Thoracic aorta (tissue), 2 donors: ENCODE measurements around the gene KRTAP12-4. TPM values are rescaled to one million over a fixed set of nuclear protein-coding genes. Genes with fewer than 3 reads are reported as not detected.
"Not testable (repeated sequence)": the region's sequence is repeated elsewhere in the genome, so short reads cannot be mapped to it uniquely, and the experiment has no call there.

Experiments used
- ATAC-seq: fragments of 150-250 bp; one replicate; pipeline ENCODE4 v1.8.0; 2017; ENCODE audit warnings: low read depth; ENCODE audit not compliant: insufficient number of reproducible peaks, low FRiP score
- DNase-seq: peaks from one replicate; pipeline ENCODE4 v3.0.0-alpha.2; 2020; ENCODE audit warnings: low spot score
- H3K27ac ChIP-seq, 2 donors: fragments of 200-600 bp; sonication (generic); 1 replicate in 1 of 2; 2 replicates in 1 of 2; pipeline ENCODE4 v1.5.1; 2016; ENCODE audit warnings: mild to moderate bottlenecking in 2 of 2, moderate library complexity in 2 of 2
- H3K27me3 ChIP-seq: fragments of 200-600 bp; sonication (generic); replicated peaks from 2 replicates; pipeline ENCODE4 v1.6.0; 2016; ENCODE audit warnings: mild to moderate bottlenecking; ENCODE audit not compliant: insufficient read depth
- H3K36me3 ChIP-seq: fragments of 200-600 bp; sonication (generic); one replicate; pipeline ENCODE4 v1.5.1; 2016
- H3K4me1 ChIP-seq, 2 donors: fragments of 200-600 bp; sonication (generic); 1 replicate in 1 of 2; 2 replicates in 1 of 2; pipeline versions ENCODE4 v1.5.1 to v1.6.0; 2016; ENCODE audit warnings: low read depth in 2 of 2, mild to moderate bottlenecking in 1 of 2; ENCODE audit not compliant: control insufficient read depth in 1 of 2
- H3K4me3 ChIP-seq: fragments of 200-600 bp; sonication (generic); 2 replicates; pipeline ENCODE4 v1.5.1; 2016; ENCODE audit warnings: mild to moderate bottlenecking
- H3K9me3 ChIP-seq: fragments of 200-600 bp; sonication (generic); 2 replicates; pipeline ENCODE4 v1.5.1; 2016
- total RNA-seq, 2 donors: library from RNA; depleted of rRNA; stranded (reverse); fragments of >200 nt; gene quantifications; one replicate each; pipeline versions ENCODE4 v1.1.0 to v1.2.3, GENCODE V29; 2016
- TF ChIP-seq, protein P1 (sequence below): fragments of 200-600 bp; sonication (generic); IDR thresholded peaks from one replicate; pipeline ENCODE4 v1.5.1; 2019; ENCODE audit warnings: antibody characterized with exemption

KRTAP12-4 gene
- total RNA-seq, 2 donors from 2014 or later, result not detected

DNA sequence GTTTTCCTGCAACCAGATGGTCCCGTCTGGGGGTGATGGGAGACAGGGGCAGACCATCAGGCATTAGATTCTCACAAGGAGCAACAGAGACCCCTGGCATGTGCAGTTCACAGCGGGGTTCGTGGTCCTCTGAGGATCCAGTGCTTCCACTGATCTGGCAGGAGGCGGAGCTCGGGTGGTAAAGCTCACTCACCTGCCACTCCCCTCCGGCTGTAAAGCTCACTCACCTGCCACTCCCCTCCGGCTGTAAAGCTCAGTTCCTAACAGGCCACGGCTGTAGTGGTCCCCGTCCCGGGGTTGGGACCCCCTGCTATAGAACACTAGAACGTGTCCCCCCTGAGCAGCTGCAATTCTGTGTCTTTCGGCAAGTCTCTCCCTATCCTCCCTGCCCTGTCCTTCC, 47.1 kb upstream of the KRTAP12-4 start:
- H3K36me3 ChIP-seq, result no peaks in the 10 kb centered on the region
- H3K9me3 ChIP-seq, result no peaks in the 10 kb centered on the region
- ATAC-seq, result no peak
- no peak for DNase-seq
- no peak overlapping the region for H3K4me3 ChIP-seq
- no peaks in the 10 kb centered on the region for H3K4me1 ChIP-seq
- TF ChIP-seq, protein P1, sequence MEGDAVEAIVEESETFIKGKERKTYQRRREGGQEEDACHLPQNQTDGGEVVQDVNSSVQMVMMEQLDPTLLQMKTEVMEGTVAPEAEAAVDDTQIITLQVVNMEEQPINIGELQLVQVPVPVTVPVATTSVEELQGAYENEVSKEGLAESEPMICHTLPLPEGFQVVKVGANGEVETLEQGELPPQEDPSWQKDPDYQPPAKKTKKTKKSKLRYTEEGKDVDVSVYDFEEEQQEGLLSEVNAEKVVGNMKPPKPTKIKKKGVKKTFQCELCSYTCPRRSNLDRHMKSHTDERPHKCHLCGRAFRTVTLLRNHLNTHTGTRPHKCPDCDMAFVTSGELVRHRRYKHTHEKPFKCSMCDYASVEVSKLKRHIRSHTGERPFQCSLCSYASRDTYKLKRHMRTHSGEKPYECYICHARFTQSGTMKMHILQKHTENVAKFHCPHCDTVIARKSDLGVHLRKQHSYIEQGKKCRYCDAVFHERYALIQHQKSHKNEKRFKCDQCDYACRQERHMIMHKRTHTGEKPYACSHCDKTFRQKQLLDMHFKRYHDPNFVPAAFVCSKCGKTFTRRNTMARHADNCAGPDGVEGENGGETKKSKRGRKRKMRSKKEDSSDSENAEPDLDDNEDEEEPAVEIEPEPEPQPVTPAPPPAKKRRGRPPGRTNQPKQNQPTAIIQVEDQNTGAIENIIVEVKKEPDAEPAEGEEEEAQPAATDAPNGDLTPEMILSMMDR, result no peak
- no peak overlapping the region for H3K27ac ChIP-seq
- H3K27me3 ChIP-seq, result peaks cover 6% of the 10 kb centered on the region

DNA sequence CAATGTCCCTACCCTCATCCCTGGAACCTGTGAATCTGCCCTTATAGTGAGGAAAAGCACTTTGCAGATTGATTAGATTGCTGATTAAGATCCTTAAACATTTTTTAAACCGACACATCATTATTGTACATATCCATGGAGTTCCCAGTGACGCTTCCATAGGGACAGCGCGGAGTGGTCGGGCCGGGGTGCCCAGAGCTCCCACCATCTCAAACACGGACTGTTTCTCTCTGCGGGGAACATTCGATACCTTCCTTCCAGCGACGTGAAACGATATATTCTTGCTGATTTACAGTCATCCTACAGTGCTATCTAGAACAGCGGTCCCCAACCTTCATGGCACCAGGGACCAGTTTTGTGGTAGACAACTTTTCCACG, 46.6 kb upstream of the KRTAP12-4 start:
- Histone ChIP-seq H3K27ac (no peak overlapping the region), H3K27me3 (peaks cover under 1% of the 10 kb centered on the region)

DNA sequence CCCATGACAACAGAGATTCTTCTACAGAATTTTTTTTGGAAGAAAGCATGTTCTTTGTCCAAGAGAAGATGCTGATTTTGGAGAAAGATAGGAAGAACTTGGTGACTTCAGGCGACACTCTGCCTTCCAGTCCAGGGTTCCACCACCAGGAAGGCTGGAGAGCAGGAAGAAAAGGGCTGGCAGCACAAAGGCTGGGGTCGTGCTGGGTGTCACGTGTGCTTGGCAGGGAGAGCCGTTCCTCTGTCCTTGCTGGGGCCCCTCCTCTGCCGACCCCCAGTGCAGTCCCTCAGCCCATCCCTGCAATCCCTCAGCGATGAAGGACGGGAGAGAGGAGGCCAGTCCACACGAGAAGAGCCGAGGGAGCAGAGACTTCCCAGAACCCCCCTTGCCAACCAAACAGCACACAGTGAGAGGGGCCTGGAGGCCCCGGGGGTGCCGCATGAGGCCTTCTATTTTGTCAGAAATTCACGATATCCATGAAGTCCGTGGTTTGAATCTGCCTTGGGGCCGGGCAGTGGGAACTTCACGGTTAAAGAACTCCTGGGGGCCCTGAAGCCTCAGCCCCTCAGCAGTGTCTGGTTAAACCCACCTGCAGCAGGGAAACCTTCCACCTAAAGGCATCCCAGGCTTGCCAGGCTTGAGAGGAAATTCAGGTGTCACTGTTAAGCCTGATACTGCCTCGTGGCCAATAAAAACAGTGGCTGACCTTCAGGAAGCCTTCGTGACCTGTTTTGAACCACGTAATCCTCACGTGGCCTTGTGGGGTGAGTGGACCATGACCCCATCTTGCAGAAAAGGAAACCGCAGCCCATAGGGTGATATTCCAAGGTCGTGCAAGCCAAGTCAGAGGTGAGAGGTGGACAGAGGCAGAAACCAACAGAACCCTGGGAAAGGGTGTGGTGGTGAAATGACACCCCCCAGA, 45.9 kb upstream of the KRTAP12-4 start:
- Histone ChIP-seq H3K27ac (no peak overlapping the region), H3K9me3 (no peaks in the 10 kb centered on the region), H3K4me1 (no peaks in the 10 kb centered on the region), H3K36me3 (no peaks in the 10 kb centered on the region), H3K4me3 (no peak overlapping the region), H3K27me3 (no peaks in the 10 kb centered on the region)
- DNase-seq (no peak), ATAC-seq (no peak)
- TF ChIP-seq, protein P1, result no peak

More for the DNA sequence above, 46.6 kb upstream of the KRTAP12-4 start:
- H3K9me3 ChIP-seq, result no peaks in the 10 kb centered on the region
- TF ChIP-seq, protein P1, result no peak
- no peak overlapping the region for H3K4me3 ChIP-seq
- no peaks in the 10 kb centered on the region for H3K4me1 ChIP-seq
- ATAC-seq (no peak), DNase-seq (no peak)
- H3K36me3 ChIP-seq, result no peaks in the 10 kb centered on the region

DNA sequence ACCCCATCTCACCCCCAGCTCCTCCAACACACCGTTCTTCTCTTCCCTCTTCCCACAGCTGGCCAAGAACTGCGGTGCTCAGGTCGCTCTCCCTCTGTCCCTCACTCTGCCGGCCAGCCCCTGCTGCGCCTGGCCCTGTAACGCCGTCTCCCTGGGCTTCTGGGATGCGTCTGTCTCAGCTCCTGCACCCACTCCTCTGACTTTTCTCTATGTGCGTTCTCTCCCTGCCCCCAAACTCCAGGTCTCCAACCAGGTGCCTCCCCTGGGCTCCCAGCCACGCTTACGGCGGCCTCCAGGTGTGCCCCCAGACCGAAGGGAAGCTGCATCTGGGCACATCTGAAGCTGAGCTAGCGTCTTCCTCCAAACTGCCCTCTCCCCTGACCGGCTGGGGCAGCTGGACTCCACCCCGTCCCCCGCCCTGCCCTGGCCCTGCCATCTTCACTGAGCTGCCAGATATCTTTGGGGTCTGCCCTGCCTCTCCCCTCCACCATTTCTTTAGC, 45.1 kb upstream of the KRTAP12-4 start:
- TF ChIP-seq, protein P1, result no peak
- Histone ChIP-seq H3K9me3 (no peaks in the 10 kb centered on the region), H3K27me3 (no peaks in the 10 kb centered on the region), H3K27ac (no peak overlapping the region), H3K4me1 (no peaks in the 10 kb centered on the region), H3K36me3 (no peaks in the 10 kb centered on the region), H3K4me3 (no peak overlapping the region)
- no peak for ATAC-seq
- DNase-seq, result no peak

DNA sequence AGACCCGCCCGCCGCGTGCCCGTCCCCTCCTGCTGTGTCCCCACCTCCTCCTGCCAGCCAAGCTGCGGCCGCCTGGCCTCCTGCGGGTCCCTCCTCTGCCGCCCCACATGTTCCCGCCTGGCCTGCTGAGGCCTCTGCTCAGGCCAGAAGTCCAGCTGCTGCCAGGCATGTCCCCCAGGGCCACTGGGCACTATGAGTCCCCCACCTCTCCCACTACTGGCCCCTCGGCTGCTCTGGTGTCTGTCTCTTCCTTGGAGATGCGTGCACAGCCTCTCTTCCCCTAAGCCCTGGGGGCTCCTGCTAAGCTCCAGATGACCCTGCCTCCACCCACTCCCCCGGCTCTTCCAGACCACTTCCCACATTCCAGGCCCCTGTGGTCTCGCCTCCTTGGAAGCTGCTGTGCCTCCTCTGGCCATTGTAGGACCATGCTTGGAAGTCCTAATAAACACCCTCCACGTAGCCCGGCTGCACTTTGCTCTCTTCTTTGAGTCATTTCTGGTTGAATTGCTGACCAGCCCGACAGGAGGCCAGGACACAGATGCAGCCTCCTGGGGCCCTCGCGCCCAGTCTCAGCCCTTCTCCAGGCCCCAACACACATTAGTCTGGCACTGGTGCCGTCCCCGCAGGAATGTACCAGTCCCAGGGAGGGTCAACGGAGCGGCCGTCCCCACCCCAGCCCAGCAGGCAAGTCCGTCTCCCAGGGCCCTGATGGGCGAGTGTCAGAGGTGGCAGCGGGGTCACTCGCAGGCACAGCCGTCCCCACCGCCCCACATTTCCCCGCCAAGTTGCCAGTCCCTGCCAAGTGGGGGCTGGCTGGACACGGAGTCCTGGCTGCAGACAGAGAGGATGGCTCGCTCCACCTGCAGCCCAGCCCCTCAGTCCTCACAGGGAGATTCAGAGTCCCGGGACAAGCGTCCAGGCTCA, 43.6 kb upstream of the KRTAP12-4 start:
- no peaks in the 10 kb centered on the region for H3K27me3 ChIP-seq
- no peak overlapping the region for H3K27ac ChIP-seq
- no peaks in the 10 kb centered on the region for H3K4me1 ChIP-seq
- TF ChIP-seq, protein P1, result no peak
- H3K4me3 ChIP-seq, result no peak overlapping the region
- peaks cover 9% of the 10 kb centered on the region for H3K9me3 ChIP-seq
- H3K36me3 ChIP-seq, result no peaks in the 10 kb centered on the region
- no peak for DNase-seq
- no peak for ATAC-seq

DNA sequence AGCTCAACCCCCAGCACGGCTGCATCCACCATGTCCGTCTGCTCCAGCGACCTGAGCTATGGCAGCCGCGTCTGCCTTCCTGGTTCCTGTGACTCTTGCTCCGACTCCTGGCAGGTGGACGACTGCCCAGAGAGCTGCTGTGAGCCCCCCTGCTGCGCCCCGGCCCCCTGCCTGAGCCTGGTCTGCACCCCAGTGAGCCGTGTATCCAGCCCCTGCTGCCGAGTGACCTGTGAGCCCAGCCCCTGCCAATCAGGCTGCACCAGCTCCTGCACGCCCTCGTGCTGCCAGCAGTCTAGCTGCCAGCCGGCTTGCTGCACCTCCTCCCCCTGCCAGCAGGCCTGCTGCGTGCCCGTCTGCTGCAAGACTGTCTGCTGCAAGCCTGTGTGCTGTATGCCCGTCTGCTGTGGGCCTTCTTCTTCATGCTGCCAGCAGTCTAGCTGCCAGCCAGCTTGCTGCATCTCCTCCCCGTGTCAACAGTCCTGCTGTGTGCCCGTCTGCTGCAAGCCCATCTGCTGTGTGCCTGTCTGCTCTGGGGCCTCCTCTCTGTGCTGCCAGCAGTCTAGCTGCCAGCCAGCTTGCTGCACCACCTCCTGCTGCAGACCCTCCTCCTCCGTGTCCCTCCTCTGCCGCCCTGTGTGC, 42.8 kb upstream of the KRTAP12-4 start, which contains the start of gene KRTAP10-12:
Gene KRTAP10-12 (plus strand): TSS at position 1 of the 639 bp plus-strand sequence. CDS start 30 bp downstream, at position 31.
- not testable (repeated sequence) for H3K36me3 ChIP-seq, H3K4me3 ChIP-seq, H3K27me3 ChIP-seq, ATAC-seq, DNase-seq, H3K4me1 ChIP-seq, H3K27ac ChIP-seq
- peaks cover 15% of the 10 kb centered on the region for H3K9me3 ChIP-seq
